K562 (cell line): ENCODE measurements around the gene ZP1. TPM values are rescaled to one million over a fixed set of nuclear protein-coding genes. Genes with fewer than 3 reads are reported as not detected.

Source experiments
- BRF2 ChIP-seq: IDR thresholded peaks from 3 replicates; pipeline ENCODE4 v1.6.1; 2011; ENCODE audit warnings: borderline replicate concordance, mild to moderate bottlenecking; ENCODE audit not compliant: insufficient read length, insufficient read depth
- CREB3 ChIP-seq: fragments of 450-650 bp; conservative IDR thresholded peaks from 2 replicates; pipeline ENCODE4 v1.6.1; 2016; ENCODE audit warnings: missing genetic modification characterization, low read depth, mild to moderate bottlenecking, missing compliant biosample characterization, moderate library complexity
- HDAC1 ChIP-seq, 2 experiments: fragments of 450-650 bp; IDR thresholded peaks; 2 replicates each; pipeline ENCODE4 v1.6.1; 2016 to 2017; ENCODE audit warnings: inconsistent platforms in 1 of 2, mild to moderate bottlenecking in 1 of 2, moderate library complexity in 1 of 2
- HSF4 ChIP-seq: fragments of 250-450 bp; sonication (Bioruptor Pico); IDR thresholded peaks from 2 replicates; pipeline ENCODE4 v2.1.2; 2022; ENCODE audit warnings: mild to moderate bottlenecking, moderate library complexity, borderline replicate concordance
- JUND ChIP-seq, 2 experiments: IDR thresholded peaks; 2 replicates in 1 of 2; 3 replicates in 1 of 2; pipeline ENCODE4 v1.6.1; 2011; ENCODE audit warnings: borderline replicate concordance in 2 of 2, low read depth in 2 of 2, low read length in 2 of 2, improper control_type of control experiment in 1 of 2, missing biosample characterization in 1 of 2, missing genetic modification characterization in 1 of 2, missing genetic modification reagents in 1 of 2
- KDM2B ChIP-seq: fragments of 250-450 bp; sonication (Bioruptor Pico); IDR thresholded peaks from 2 replicates; pipeline ENCODE4 v1.8.0; 2021; ENCODE audit warnings: mild to moderate bottlenecking, moderate library complexity
- KLF16 ChIP-seq: IDR thresholded peaks from 2 replicates; pipeline ENCODE4 v1.6.1; 2016; ENCODE audit warnings: antibody characterized with exemption
- MXI1 ChIP-seq: IDR thresholded peaks from 2 replicates; pipeline ENCODE4 v1.6.1; 2011; ENCODE audit warnings: low read depth, mild to moderate bottlenecking, improper control_type of control experiment, low read length
- NFXL1 ChIP-seq: fragments of 450-650 bp; formaldehyde crosslinking; IDR thresholded peaks from 2 replicates; pipeline ENCODE4 v1.4.0; 2021; ENCODE audit warnings: mild to moderate bottlenecking
- PHF20 ChIP-seq: fragments of 450-650 bp; IDR thresholded peaks from 2 replicates; pipeline ENCODE4 v1.6.1; 2018; ENCODE audit not compliant: partially characterized antibody
- RB1 ChIP-seq: fragments of 450-650 bp; IDR thresholded peaks from 2 replicates; pipeline ENCODE4 v1.6.1; 2017; ENCODE audit warnings: low read depth, mild to moderate bottlenecking
- SETDB1 ChIP-seq: IDR thresholded peaks from one replicate; pipeline ENCODE4 v1.6.1; 2012; ENCODE audit warnings: low read length, control low read depth, inconsistent platforms
- SIN3A ChIP-seq, 2 experiments: fragments of 150-350 bp in 1 of 2; IDR thresholded peaks; 2 replicates each; pipeline ENCODE4 v1.6.1; 2011 to 2016; ENCODE audit warnings: borderline replicate concordance in 2 of 2, low read depth in 2 of 2, low read length in 2 of 2, mild to moderate bottlenecking in 2 of 2, moderate library complexity in 2 of 2; ENCODE audit not compliant: control insufficient read depth in 1 of 2
- TARDBP ChIP-seq: fragments of 450-650 bp; IDR thresholded peaks from 2 replicates; pipeline ENCODE4 v1.6.1; 2016
- ZNF212 ChIP-seq: fragments of 450-650 bp; formaldehyde crosslinking; IDR thresholded peaks from 2 replicates; pipeline ENCODE4 v1.4.0; 2020; ENCODE audit warnings: mild to moderate bottlenecking
- ZNF263 ChIP-seq: sonication (generic); formaldehyde crosslinking; IDR thresholded peaks from 2 replicates; pipeline ENCODE4 v1.8.0; 2022; ENCODE audit warnings: mild to moderate bottlenecking, missing genetic modification reagents, borderline replicate concordance
- polyA plus RNA-seq, 8 experiments: library from polyadenylated mRNA; depleted of rRNA in 4 of 8; stranded (reverse) in 5 of 8; unstranded in 3 of 8; fragments of >200 nt; fragmentation: Nextera tagmentation in 2 of 8; fragmentation: Illumina TruSeq in 1 of 8; extraction: Ambion mirVana in 2 of 8; extraction: Trizol in 1 of 8; gene quantifications; 2 replicates each; pipeline versions ENCODE4 v1.2.1 to v1.2.3, GENCODE V29; 2011 to 2014; ENCODE audit warnings: inconsistent platforms in 1 of 8, missing spikeins in 1 of 8
- total RNA-seq, 7 experiments: library from RNA; depleted of rRNA in 6 of 7; stranded (reverse); fragments of >200 nt in 6 of 7; fragmentation: Illumina TruSeq in 2 of 7; extraction: Trizol in 2 of 7; gene quantifications; 2 replicates each; pipeline versions ENCODE4 v1.2.1 to v1.2.3, GENCODE V29; 2011 to 2021; ENCODE audit warnings: low replicate concordance in 1 of 7
- TF ChIP-seq, protein P1 (sequence below): fragments of 450-650 bp; IDR thresholded peaks from 2 replicates; pipeline ENCODE4 v1.7.0; 2016; ENCODE audit warnings: borderline replicate concordance

ZP1 gene
- total and polyA plus RNA-seq, 9 of the 15 experiments (the other 6 are each of a cell fraction or from before 2014, with no cell fraction given) = 0.11 to 0.15 TPM; not detected in 7

- no peak for TF ChIP-seq BRF2
- TF ChIP-seq MXI1 = peak; percentile 100
- peak; percentile 82 for TF ChIP-seq PHF20
- no peak for TF ChIP-seq KLF16
- TF ChIP-seq SETDB1 = peak; percentile 35
- TF ChIP-seq SIN3A (IDR thresholded peaks at IDR 0.05; ENCODE audit: borderline replicate concordance in 2 of 2, control insufficient read depth in 1 of 2, low read depth in 2 of 2, low read length in 2 of 2) = peak; percentile 100
- TF ChIP-seq KDM2B (CRISPR knock-in tag) = no peak
- TF ChIP-seq TARDBP = 0 out of 2 replicates have a peak, but pooled peaks have one; percentile 31
- TF ChIP-seq, protein P1, sequence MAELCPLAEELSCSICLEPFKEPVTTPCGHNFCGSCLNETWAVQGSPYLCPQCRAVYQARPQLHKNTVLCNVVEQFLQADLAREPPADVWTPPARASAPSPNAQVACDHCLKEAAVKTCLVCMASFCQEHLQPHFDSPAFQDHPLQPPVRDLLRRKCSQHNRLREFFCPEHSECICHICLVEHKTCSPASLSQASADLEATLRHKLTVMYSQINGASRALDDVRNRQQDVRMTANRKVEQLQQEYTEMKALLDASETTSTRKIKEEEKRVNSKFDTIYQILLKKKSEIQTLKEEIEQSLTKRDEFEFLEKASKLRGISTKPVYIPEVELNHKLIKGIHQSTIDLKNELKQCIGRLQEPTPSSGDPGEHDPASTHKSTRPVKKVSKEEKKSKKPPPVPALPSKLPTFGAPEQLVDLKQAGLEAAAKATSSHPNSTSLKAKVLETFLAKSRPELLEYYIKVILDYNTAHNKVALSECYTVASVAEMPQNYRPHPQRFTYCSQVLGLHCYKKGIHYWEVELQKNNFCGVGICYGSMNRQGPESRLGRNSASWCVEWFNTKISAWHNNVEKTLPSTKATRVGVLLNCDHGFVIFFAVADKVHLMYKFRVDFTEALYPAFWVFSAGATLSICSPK = no peak
- peak; percentile 97 to 100; a peak in 3 of 4 replicates for TF ChIP-seq HDAC1 (IDR thresholded peaks at IDR 0.05)
- 0 out of 2 replicates have a peak, but pooled peaks have one; percentile 40 for TF ChIP-seq ZNF212 (CRISPR knock-in tag)
- TF ChIP-seq ZNF263 (CRISPR knock-in tag) = peak; percentile 31; the same call in 1 of the 2 replicates
- no peak for TF ChIP-seq HSF4 (CRISPR knock-in tag)
- peak; percentile 82 for TF ChIP-seq JUND (IDR thresholded peaks at IDR 0.05; ENCODE audit: borderline replicate concordance, low read depth, low read length)
- peak; percentile 13; the same call in 1 of the 3 replicates for TF ChIP-seq JUND (tag; IDR thresholded peaks at IDR 0.05; ENCODE audit: borderline replicate concordance, low read depth, low read length)
- TF ChIP-seq RB1 = peak; percentile 85
- 0 out of 2 replicates have a peak, but pooled peaks have one; percentile 15 for TF ChIP-seq CREB3 (tag)
- TF ChIP-seq NFXL1 = no peak
Observed at GRCh38 chr11:60841797-60842667, 25.3 kb upstream of the ZP1 start, which contains the start of gene CCDC86 (continued).
